C4-2B (cell line): ENCODE data around the gene PLXNA2.

Source experiments
- H3K27ac ChIP-seq: fragments of 450-650 bp; 2 replicates; pipeline ENCODE4 v1.5.1; 2017
- ZFX ChIP-seq: fragments of 450-650 bp; IDR thresholded peaks from 2 replicates; pipeline ENCODE4 v1.6.1; 2017
- TF ChIP-seq, protein P1 (sequence below): fragments of 450-650 bp; conservative IDR thresholded peaks from 2 replicates; pipeline ENCODE4 v1.5.1; 2017; ENCODE audit warnings: mild to moderate bottlenecking

Gene PLXNA2

DNA sequence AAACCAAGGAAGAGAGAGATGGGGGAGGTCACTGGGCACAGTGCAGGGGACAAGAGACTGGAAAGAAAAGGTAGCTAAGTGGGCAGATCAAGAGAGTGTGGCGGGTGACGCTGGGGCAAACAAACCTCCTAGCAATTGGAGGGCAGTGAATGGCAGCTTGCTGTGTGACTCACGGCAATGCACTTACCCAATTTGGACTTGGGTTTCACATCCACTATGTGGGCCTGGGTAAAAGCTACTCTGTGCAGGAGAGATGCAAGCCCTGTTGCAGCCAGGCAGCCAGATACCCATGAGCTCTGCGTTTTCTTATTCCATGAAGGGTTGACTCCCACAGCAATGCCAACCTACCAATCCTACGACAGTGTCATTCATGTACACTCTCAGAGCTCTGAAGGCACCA is 9.5 kb downstream of the PLXNA2 start:
- no peak overlapping the region for H3K27ac ChIP-seq
- TF ChIP-seq ZFX = no peak
- TF ChIP-seq, protein P1, sequence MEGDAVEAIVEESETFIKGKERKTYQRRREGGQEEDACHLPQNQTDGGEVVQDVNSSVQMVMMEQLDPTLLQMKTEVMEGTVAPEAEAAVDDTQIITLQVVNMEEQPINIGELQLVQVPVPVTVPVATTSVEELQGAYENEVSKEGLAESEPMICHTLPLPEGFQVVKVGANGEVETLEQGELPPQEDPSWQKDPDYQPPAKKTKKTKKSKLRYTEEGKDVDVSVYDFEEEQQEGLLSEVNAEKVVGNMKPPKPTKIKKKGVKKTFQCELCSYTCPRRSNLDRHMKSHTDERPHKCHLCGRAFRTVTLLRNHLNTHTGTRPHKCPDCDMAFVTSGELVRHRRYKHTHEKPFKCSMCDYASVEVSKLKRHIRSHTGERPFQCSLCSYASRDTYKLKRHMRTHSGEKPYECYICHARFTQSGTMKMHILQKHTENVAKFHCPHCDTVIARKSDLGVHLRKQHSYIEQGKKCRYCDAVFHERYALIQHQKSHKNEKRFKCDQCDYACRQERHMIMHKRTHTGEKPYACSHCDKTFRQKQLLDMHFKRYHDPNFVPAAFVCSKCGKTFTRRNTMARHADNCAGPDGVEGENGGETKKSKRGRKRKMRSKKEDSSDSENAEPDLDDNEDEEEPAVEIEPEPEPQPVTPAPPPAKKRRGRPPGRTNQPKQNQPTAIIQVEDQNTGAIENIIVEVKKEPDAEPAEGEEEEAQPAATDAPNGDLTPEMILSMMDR = no peak

DNA sequence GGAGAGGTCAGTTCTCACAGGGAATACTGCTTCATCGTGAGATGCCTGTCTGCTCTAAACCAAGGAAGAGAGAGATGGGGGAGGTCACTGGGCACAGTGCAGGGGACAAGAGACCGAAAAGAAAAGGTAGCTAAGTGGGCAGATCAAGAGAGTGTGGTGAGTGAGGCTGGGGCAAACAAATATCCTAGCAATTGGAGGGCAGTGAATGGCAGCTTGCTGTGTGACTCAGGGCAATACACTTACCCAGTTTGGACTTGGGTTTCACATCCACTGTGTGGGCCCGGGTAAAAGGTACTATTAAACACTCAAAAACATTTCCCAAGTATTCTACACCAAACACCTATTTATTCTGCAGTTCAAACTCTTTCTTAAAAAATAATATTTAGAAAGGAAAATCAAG is 10.2 kb downstream of the PLXNA2 start:
- no peak for TF ChIP-seq ZFX
- TF ChIP-seq, protein P1 = no peak
- H3K27ac ChIP-seq = no peak overlapping the region

DNA sequence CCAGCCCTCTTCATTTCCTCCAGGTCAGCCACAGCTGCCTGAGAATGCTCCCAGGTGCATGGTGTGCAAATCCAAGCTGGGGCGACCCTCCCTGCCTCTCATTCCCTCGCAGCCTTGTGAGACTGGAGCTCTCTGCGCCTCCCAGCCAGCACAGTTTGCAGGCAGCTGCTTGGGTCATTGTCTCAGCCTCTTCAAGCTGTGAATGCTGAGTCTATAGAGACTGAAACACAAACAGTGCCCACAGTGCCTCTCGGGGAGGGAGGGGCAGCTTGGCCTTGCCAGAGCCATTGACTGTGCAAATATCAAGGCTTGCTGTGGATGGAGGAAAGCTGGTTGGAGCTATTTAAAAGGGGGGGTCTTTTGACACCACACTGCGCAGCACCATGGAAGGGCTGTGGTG is 10.6 kb downstream of the PLXNA2 start:
- TF ChIP-seq, protein P1 = no peak
- no peak for TF ChIP-seq ZFX
- H3K27ac ChIP-seq = no peak overlapping the region

DNA sequence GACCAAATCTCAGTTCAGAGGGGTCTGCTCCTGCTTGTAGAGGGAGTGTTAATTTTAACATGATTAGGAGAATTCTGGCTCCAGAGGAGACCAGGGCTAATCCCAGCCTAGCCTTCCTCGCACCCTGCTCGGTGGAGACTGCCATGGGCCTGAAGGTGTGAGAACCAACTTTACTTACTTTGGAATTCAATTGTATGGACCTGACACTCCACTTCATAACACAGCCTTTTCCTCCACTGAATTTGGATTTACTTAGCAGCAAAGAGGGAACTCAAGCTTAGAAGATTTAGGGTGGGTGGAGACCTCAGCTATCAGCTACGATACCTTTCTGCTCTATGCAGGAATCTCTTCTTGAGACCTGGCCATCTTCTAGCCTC is 11.5 kb downstream of the PLXNA2 start:
- no peak overlapping the region for H3K27ac ChIP-seq
- TF ChIP-seq, protein P1 = no peak
- no peak for TF ChIP-seq ZFX

DNA sequence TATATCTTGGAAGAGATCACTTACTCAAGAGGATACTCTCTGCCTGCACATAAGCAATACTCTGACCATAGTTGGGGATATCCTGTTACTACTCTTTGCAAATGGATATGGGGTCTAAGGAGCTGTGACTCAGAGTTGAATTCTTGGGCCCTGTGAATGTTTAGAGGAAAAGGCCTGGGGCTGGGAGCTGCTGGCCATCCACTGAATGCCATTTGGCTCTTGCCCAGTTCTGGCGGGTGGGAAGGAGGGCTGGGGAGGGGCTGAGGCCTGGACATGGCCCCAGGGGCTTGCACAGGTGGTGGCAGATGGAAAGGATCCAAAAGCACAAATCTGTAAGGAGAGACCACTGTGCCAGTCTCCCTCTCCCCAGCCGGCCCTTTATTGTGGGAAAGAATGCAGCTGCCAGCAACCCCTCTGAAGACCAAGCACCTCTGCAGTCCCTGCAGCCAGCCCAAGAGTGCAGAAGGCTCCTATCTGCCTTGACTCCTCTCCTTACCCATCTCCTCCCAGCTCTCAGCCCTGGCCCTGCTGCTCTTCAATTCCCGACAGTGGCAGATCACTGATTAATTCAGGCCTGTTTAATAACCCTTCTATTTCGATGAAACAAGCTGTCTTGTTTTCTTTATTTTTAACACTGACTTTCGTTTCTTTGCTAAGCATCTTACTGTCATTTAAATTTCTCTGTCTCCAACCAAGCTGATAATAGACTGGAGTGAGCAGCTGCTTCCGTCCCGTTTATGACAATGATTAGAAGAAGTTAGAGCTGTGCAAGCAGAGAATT is 12.1 kb downstream of the PLXNA2 start:
- TF ChIP-seq, protein P1 = no peak
- no peak for TF ChIP-seq ZFX
- no peak overlapping the region for H3K27ac ChIP-seq

DNA sequence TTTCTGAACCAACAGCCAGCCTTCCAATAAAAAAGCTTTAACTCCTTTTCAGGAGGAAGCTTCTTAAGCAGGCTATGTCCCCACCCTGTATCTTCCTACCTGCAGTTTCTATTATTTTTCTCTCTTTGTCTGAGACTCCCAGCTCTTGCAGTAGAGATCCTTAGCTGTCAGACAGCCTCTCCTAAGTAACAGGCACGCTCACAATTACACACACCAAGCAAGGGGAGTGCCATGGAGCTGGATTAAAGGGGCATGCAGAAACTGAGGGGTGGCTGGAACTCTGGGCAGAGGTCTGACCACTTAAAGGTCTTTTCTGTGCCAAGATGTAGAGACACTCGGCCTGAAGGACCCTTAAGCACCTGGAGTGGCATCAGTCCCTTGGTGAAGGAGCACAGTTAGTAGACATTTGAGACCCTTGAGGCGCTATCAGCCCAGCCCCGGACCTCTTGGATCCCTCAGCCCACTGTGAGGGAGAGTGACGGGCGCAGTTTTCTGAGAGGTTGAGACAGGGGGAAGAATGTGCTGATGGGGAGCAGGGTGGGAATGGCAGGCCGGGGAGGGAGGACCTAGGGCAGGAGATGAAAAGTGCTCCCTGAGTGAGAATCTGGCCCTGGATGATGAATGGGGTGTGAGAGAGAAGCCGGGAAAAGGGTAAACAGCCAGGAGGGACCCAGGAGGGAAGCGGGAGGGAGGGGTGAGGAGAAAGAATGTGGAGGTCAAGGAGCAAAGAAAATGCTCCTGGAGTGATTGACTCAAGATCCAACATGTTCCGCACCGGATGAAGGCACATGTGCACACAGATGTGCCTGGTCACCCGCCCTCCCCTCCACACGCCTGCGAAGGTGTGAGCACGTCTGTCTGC is 13.3 kb downstream of the PLXNA2 start:
- no peak overlapping the region for H3K27ac ChIP-seq
- TF ChIP-seq, protein P1 = no peak
- no peak for TF ChIP-seq ZFX

DNA sequence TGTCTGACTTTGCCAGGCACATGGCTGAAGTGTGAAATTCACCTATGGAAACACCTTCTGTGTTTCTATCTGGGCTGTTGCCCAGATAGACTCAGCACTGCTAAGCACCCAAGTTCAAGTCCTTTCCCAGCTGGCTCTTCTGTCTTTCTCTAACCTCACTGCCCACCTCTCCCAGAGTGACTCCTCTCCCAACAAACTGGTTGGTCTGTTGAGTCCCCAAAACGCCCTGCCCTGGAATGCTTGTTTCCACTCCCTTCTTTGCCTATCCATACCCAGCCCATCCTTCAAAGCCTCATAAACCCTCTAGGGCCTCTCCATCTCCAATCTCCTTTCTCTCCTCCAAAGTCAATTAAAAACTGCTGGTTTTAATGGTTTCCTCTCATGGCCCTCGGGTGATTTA is 15.6 kb downstream of the PLXNA2 start:
- H3K27ac ChIP-seq = no peak overlapping the region

More for the DNA sequence above, 15.6 kb downstream of the PLXNA2 start:
- no peak for TF ChIP-seq ZFX
- TF ChIP-seq, protein P1 = no peak
